Lower lobe of right lung (tissue), 2 donors: ENCODE data around the gene ERO1A. TPM values are rescaled to one million over a fixed set of nuclear protein-coding genes. Genes with fewer than 3 reads are reported as not detected.

ENCODE experiments used
- ATAC-seq, 2 donors: fragments of 200-7000 bp; cut with Tn5 transposase; one replicate each; pipeline ENCODE4 v1.9.1; 2020 to 2022; ENCODE audit warnings: mild to moderate bottlenecking in 2 of 2, moderate library complexity in 2 of 2
- DNase-seq: peaks from one replicate; pipeline ENCODE4 v3.0.0-alpha.2; 2020
- H3K27ac ChIP-seq: fragments of 200-600 bp; one replicate; pipeline ENCODE4 v1.8.0; 2022
- H3K27me3 ChIP-seq: fragments of 200-600 bp; one replicate; pipeline ENCODE4 v1.8.0; 2022; ENCODE audit warnings: low read depth
- H3K36me3 ChIP-seq: fragments of 200-600 bp; one replicate; pipeline ENCODE4 v1.8.0; 2022; ENCODE audit warnings: mild to moderate bottlenecking
- H3K4me1 ChIP-seq: fragments of 200-600 bp; one replicate; pipeline ENCODE4 v1.8.0; 2022
- H3K4me3 ChIP-seq: fragments of 200-600 bp; one replicate; pipeline ENCODE4 v1.8.0; 2022; ENCODE audit warnings: mild to moderate bottlenecking
- H3K9me3 ChIP-seq: fragments of 200-600 bp; one replicate; pipeline ENCODE4 v1.8.0; 2022
- CTCF ChIP-seq: fragments of 200-600 bp; IDR thresholded peaks from one replicate; pipeline ENCODE4 v1.8.0; 2022; ENCODE audit warnings: antibody characterized with exemption, mild to moderate bottlenecking
- intact Hi-C: fragments of 100-400 bp; cut with DNase I; formaldehyde crosslinking; loops from one replicate; pipeline ENCODE4 v1.11.0; 2022
- total RNA-seq: library from RNA; stranded (reverse); fragmentation: NEBNext Ultra II Directional; extraction: Animal tissue kit (Norgen Biotek cat#: 25700); gene quantifications from one replicate; pipeline ENCODE4 v1.2.1, GENCODE V29; 2021
- donor health status: DM: no; HTN: yes; CAD: no; lungs with severe emphysema.

The ERO1A gene
- total RNA-seq, 1 donor from 2014 or later = 41.9 TPM

- DNase-seq = no peak
- Histone ChIP-seq H3K27ac (no peak overlapping the region), H3K36me3 (peaks cover 98% of the 10 kb centered on the region), H3K4me1 (peaks cover 2% of the 10 kb centered on the region), H3K27me3 (no peaks in the 10 kb centered on the region), H3K9me3 (no peaks in the 10 kb centered on the region), H3K4me3 (no peak overlapping the region)
- intact Hi-C loops = no loop called here
- ATAC-seq = no peak
- TF ChIP-seq CTCF = no peak
Measured at GRCh38 chr14:52724360-52724644, 28.9 kb upstream of the ERO1A start.

GRCh38 chr14:52723514-52724359 is 28.4 kb upstream of the ERO1A start:
- intact Hi-C loops = no loop called here
- DNase-seq (no peak), ATAC-seq (no peak)
- no peak for TF ChIP-seq CTCF
- H3K4me1 ChIP-seq = no peaks in the 10 kb centered on the region
- H3K9me3 ChIP-seq = no peaks in the 10 kb centered on the region
- H3K36me3 ChIP-seq = peaks cover 100% of the 10 kb centered on the region
- no peak overlapping the region for H3K4me3 ChIP-seq
- no peaks in the 10 kb centered on the region for H3K27me3 ChIP-seq
- H3K27ac ChIP-seq = no peak overlapping the region

- no peak overlapping the region for H3K27ac ChIP-seq
- TF ChIP-seq CTCF = no peak
- H3K27me3 ChIP-seq = no peaks in the 10 kb centered on the region
- no peaks in the 10 kb centered on the region for H3K9me3 ChIP-seq
- ATAC-seq = no peak
- intact Hi-C loops = no loop called here
- no peak overlapping the region for H3K4me3 ChIP-seq
- peaks cover 98% of the 10 kb centered on the region for H3K36me3 ChIP-seq
- no peak for DNase-seq
- H3K4me1 ChIP-seq = peaks cover 10% of the 10 kb centered on the region
Measured at GRCh38 chr14:52716155-52716554, 20.8 kb upstream of the ERO1A start.

- intact Hi-C loops = no loop called here
- Histone ChIP-seq H3K27ac (no peak overlapping the region), H3K4me3 (no peak overlapping the region), H3K9me3 (no peaks in the 10 kb centered on the region), H3K27me3 (no peaks in the 10 kb centered on the region), H3K36me3 (peaks cover 83% of the 10 kb centered on the region), H3K4me1 (peaks cover 41% of the 10 kb centered on the region)
- ATAC-seq (no peak), DNase-seq (no peak)
- no peak for TF ChIP-seq CTCF
Measured at GRCh38 chr14:52711666-52712065, 16.3 kb upstream of the ERO1A start.

GRCh38 chr14:52706724-52707706 is 11.7 kb upstream of the ERO1A start, which contains the start of gene PSMC6:
Gene PSMC6 (plus strand): TSS chr14:52707200. CDS start chr14:52707220, 20 bp downstream.
- H3K27ac ChIP-seq = peak within 1 kb of the TSS; percentile 87
- intact Hi-C loops = no loop called here
- TF ChIP-seq CTCF = no peak
- peak within 1 kb of the TSS; percentile 85 for H3K4me3 ChIP-seq
- peaks cover 37% of the 10 kb centered on the region for H3K36me3 ChIP-seq
- H3K4me1 ChIP-seq = peaks cover 54% of the 10 kb centered on the region
- H3K27me3 ChIP-seq = no peaks in the 10 kb centered on the region
- ATAC-seq (peak; percentile 99 to 100), DNase-seq (peak; percentile 96)
- no peaks in the 10 kb centered on the region for H3K9me3 ChIP-seq
